Stimulated activated memory B cell treated with anti-CD40 and anti-IgM and Interleukin-4, amounts not matched to agents 10 μg/mL and 1 μg/mL and 100 μg/mL, for 72 hours (primary cell): ENCODE measurements around the gene ZNF678.
A peak's percentile ranks its signal among the peaks of the same experiment; 100 is the strongest.
"Not testable (repeated sequence)": the region's sequence is repeated elsewhere in the genome, so short reads cannot be mapped to it uniquely, and the experiment has no call there.

Source experiments
- ATAC-seq: fragments of 150-1000 bp; cut with Tn5 transposase; 2 replicates; pipeline ENCODE4 v1.10.0; 2021
- H3K27ac Mint-ChIP-seq: one replicate; pipeline ENCODE4 v1.8.0; 2022; ENCODE audit warnings: mild to moderate bottlenecking, mixed read lengths
- H3K27me3 Mint-ChIP-seq: one replicate; pipeline ENCODE4 v1.8.0; 2022; ENCODE audit warnings: mixed read lengths
- H3K36me3 Mint-ChIP-seq: one replicate; pipeline ENCODE4 v1.8.0; 2022; ENCODE audit warnings: mixed read lengths
- H3K4me1 Mint-ChIP-seq: one replicate; pipeline ENCODE4 v1.8.0; 2022; ENCODE audit warnings: mixed read lengths
- H3K4me3 Mint-ChIP-seq: one replicate; pipeline ENCODE4 v1.8.0; 2022; ENCODE audit warnings: mild to moderate bottlenecking, moderate library complexity, mixed read lengths
- H3K9me3 Mint-ChIP-seq: one replicate; pipeline ENCODE4 v1.8.0; 2022; ENCODE audit warnings: mixed read lengths

Gene ZNF678

DNA sequence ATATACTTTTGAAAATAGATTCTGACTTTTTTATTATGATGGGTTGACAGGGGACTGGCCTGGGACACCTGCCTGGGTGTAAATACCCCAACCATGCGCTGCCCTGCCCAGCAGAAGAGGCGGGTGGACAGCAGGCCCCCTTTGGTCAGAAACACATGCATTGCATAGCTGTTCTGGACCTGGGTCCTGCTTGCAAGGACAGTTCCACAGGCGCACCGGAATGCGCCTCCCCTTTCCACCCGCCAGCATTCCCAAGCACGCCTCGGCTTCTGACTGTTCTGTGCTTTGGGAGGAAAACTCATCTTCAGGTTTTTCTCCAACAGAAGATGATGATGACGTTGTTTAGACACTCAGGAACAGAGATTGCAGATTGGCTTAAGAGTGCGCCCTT lies 428 bp upstream of the ZNF678 start:
- Mint-ChIP-seq H3K4me3 (peak overlapping the region; percentile 92), H3K9me3 (peaks cover 12% of the 10 kb centered on the region), H3K4me1 (peaks cover 49% of the 10 kb centered on the region), H3K27me3 (peaks cover 32% of the 10 kb centered on the region), H3K36me3 (peaks cover 19% of the 10 kb centered on the region), H3K27ac (peak overlapping the region; percentile 98)
- ATAC-seq = no peak

DNA sequence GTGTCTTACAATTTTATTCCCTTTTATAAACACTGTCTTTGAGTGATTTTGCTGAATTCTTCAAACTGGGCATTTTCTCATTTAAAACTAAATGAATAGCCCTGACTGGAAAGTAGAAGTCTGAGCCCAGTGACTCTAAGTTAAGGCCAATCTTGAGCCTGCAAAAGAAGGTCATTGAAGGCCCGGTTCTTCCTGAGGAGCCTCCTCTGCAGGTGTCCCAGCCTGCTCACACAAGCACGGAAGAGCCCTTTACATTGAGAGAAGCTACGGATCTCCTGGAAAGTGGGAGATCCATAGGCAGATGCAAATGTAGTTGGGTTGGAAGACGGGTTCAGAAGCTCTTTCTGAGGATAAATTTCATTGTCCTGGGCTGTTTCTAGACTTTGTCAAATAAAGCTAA lies 3.9 kb downstream of the ZNF678 start:
- H3K4me3 Mint-ChIP-seq = no peak overlapping the region
- no peak for ATAC-seq
- peaks cover 20% of the 10 kb centered on the region for H3K36me3 Mint-ChIP-seq
- H3K4me1 Mint-ChIP-seq = peaks cover 53% of the 10 kb centered on the region
- H3K9me3 Mint-ChIP-seq = peaks cover under 1% of the 10 kb centered on the region
- H3K27ac Mint-ChIP-seq = no peak overlapping the region
- H3K27me3 Mint-ChIP-seq = peaks cover 3% of the 10 kb centered on the region

DNA sequence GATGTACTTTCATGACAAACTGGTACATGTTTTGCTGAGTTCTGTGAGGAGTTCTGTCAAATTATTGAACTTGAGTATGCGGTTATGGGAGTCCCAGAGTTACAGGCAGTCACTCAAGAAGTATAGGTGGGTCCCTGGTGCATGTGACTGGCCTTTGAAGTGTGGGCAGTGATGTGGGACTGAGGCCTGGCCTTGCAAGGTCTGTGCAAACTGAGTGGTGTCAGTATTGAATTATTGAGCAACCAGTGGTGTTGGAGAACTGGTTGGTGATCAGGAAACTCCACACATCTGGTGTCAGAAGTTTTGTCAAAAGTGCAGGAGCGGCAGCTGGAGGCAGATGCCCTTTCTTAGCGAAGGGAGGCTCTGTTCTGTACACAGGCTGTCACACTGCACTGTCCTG lies 5.2 kb downstream of the ZNF678 start:
- H3K4me1 Mint-ChIP-seq = peaks cover 54% of the 10 kb centered on the region
- H3K27ac Mint-ChIP-seq = no peak overlapping the region
- H3K27me3 Mint-ChIP-seq = no peaks in the 10 kb centered on the region
- ATAC-seq = no peak
- H3K4me3 Mint-ChIP-seq = no peak overlapping the region
- H3K9me3 Mint-ChIP-seq = no peaks in the 10 kb centered on the region
- peaks cover 25% of the 10 kb centered on the region for H3K36me3 Mint-ChIP-seq

DNA sequence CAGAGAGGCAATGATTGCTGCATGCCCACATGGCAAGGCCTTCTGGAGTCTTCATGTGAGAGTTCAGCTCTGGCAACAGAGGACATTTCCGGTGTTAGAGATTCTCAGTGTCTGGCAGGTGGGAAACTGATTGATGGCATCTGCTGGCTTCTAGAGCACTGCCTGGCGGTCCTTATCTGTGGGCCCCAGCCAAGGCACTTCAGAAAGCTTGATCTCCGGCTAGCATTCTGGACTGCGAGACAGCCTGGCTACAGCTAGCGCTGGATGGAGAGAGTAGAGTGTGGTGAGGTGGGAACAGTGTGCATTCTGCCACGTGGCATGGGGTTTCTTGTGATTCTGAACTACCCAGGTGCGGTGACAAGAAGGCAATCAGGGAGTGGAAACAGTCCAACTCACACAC lies 9.4 kb downstream of the ZNF678 start:
- no peaks in the 10 kb centered on the region for H3K27me3 Mint-ChIP-seq
- peaks cover 23% of the 10 kb centered on the region for H3K9me3 Mint-ChIP-seq
- H3K27ac Mint-ChIP-seq = no peak overlapping the region
- H3K36me3 Mint-ChIP-seq = peaks cover 48% of the 10 kb centered on the region
- ATAC-seq = no peak
- H3K4me1 Mint-ChIP-seq = peaks cover 42% of the 10 kb centered on the region
- no peak overlapping the region for H3K4me3 Mint-ChIP-seq

DNA sequence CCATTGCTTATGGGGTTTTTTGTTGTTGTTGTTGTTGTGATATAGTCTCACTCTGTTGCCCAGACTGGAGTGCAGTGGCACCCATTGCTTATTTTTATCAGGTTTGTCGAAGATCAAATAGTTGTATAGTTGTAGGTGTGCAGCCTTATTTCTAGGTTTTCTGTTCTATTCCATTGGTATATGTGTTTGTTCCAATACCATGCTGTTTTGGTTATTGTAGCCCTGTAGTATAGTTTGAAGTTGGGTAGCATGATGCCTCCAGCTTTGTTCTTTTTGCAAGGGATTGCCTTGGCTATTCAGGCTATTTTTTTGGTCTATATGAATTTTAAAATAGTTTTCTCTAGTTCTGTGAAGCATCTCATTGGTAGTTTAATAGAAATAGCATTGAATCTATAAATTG lies 11.6 kb downstream of the ZNF678 start:
- no peak overlapping the region for H3K4me3 Mint-ChIP-seq
- peaks cover 29% of the 10 kb centered on the region for H3K9me3 Mint-ChIP-seq
- no peak for ATAC-seq
- H3K27ac Mint-ChIP-seq = no peak overlapping the region
- H3K4me1 Mint-ChIP-seq = peaks cover 44% of the 10 kb centered on the region
- peaks cover 60% of the 10 kb centered on the region for H3K36me3 Mint-ChIP-seq
- no peaks in the 10 kb centered on the region for H3K27me3 Mint-ChIP-seq

DNA sequence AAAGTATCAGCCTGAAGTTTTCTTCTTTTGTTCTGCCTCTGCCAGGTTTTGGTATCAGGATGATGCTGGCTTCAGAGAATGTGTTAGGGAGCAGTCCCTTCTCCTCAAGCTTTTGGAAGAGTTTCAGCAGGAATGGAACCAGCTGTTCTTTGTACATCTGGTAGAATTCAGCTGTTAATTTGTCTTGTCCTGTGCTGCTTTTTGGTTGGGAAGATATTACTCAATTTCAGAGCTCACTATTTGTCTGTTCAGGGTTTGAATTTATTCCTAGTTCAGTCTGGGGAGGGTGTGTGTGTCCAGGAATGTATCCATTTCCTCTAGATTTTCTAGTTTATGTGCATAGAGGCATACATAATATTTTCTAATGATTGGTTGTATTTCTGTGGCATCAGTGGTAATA lies 12.8 kb downstream of the ZNF678 start:
- Mint-ChIP-seq H3K27me3 (no peaks in the 10 kb centered on the region), H3K27ac (no peak overlapping the region), H3K36me3 (peaks cover 64% of the 10 kb centered on the region), H3K4me3 (no peak overlapping the region), H3K4me1 (peaks cover 43% of the 10 kb centered on the region), H3K9me3 (peaks cover 29% of the 10 kb centered on the region)
- ATAC-seq = no peak

DNA sequence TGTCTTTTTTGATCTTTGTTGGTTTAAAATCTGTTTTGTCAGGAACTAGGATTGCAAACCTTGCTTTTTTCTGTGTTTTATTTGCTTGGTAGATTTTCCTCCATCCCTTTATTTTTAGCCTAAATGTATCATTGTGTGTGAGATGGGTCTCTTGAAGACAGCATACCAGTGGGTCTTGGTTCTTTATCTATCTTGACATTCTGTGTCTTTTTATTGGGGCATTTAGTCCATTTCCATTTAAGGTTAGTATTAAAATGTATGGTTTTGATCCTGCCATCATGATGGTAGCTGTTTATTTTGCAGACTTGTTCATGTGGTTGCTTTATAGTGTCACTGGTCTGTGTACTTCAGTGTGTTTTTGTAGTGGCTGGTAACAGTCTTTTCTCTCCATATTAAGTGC lies 14.1 kb downstream of the ZNF678 start:
- no peak overlapping the region for H3K4me3 Mint-ChIP-seq
- peaks cover 68% of the 10 kb centered on the region for H3K36me3 Mint-ChIP-seq
- H3K4me1 Mint-ChIP-seq = peaks cover 38% of the 10 kb centered on the region
- H3K27me3 Mint-ChIP-seq = no peaks in the 10 kb centered on the region
- H3K9me3 Mint-ChIP-seq = peaks cover 29% of the 10 kb centered on the region
- no peak overlapping the region for H3K27ac Mint-ChIP-seq
- ATAC-seq = no peak

DNA sequence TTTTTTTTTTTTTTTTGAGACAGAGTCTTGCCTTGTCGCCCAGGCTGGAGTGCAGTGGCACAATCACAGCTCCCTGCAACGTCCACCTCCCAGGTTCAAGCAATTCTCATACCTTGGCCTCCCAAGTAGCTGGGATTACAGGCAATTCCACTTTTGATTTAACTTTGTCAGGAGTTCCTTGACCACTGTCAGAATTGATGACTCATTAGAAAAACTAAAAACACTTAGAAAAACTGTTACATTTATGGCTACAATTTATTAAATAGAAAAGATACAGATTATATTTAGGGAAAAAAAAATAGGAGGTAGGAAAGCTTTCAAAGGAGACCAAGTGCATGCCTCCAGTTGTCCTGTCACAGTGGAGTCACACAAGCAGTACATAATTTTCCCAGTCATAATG lies 20.0 kb downstream of the ZNF678 start:
- Mint-ChIP-seq H3K4me1 (peaks cover 17% of the 10 kb centered on the region), H3K27ac (no peak overlapping the region), H3K9me3 (peaks cover 17% of the 10 kb centered on the region), H3K4me3 (no peak overlapping the region), H3K27me3 (no peaks in the 10 kb centered on the region), H3K36me3 (peaks cover 71% of the 10 kb centered on the region)
- no peak for ATAC-seq

DNA sequence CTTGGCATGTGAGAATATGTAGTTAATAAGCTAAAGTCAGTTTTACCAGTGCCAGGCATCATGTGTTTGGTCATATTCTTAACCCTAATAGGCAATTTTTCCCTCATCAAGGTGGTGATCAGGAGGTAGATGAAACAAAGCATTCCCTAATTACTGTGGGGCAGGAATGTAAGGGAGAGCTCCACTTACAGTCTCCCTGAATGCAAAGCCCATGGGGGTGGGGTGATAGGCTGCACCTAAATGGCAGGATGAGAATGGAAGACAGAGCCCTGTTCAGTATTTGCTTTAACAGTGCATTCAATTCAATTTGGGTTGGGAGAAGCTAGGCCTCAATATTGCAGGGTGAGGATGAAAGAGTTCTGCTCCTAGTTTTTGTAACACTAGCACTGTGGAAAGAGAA lies 23.4 kb downstream of the ZNF678 start:
- no peaks in the 10 kb centered on the region for H3K4me1 Mint-ChIP-seq
- H3K27me3 Mint-ChIP-seq = no peaks in the 10 kb centered on the region
- no peak overlapping the region for H3K27ac Mint-ChIP-seq
- H3K9me3 Mint-ChIP-seq = peaks cover 20% of the 10 kb centered on the region
- peaks cover 88% of the 10 kb centered on the region for H3K36me3 Mint-ChIP-seq
- no peak for ATAC-seq
- H3K4me3 Mint-ChIP-seq = no peak overlapping the region

DNA sequence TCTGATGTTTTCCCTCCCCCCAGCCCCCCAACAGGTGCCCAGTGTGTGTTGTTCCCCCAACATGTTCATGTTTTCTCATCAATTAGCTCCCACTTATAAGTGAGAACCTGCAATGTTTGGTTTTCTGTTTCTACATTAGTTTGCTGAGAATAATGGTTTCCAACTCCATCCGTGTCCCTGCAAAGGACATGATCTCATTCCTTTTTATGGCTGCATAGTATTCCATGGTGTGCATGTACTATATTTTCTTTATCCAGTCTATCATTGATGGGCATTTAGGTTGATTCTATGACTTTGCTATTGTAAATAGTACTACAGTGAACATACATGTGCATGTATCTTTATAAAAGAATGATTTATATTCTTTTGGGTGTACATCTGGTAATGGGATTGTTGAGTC lies 24.6 kb downstream of the ZNF678 start:
- ATAC-seq = no peak
- peaks cover 91% of the 10 kb centered on the region for H3K36me3 Mint-ChIP-seq
- H3K27ac Mint-ChIP-seq = no peak overlapping the region
- no peak overlapping the region for H3K4me3 Mint-ChIP-seq
- H3K4me1 Mint-ChIP-seq = no peaks in the 10 kb centered on the region
- H3K9me3 Mint-ChIP-seq = peaks cover 20% of the 10 kb centered on the region
- no peaks in the 10 kb centered on the region for H3K27me3 Mint-ChIP-seq

DNA sequence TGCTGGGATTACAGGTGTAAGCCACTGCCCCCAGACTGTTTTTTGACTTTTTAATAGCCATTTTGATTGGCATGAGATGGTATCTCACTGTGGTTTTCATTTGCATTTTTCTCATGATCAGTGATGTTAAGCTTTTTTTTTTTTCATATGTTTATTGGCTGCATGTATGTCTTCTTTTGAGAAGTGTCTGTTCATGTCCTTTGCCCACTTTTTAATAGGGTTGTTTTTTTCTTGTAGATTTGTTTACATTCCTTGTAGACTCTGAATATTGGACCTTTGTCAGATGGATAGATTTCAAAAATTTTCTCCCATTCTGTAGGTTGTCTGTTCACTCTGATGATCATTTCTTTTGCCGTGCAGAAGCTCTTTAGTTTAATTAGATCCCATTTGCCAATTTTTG lies 25.4 kb downstream of the ZNF678 start:
- not testable (repeated sequence) for H3K27me3 Mint-ChIP-seq
- peaks cover 91% of the 10 kb centered on the region for H3K36me3 Mint-ChIP-seq

DNA sequence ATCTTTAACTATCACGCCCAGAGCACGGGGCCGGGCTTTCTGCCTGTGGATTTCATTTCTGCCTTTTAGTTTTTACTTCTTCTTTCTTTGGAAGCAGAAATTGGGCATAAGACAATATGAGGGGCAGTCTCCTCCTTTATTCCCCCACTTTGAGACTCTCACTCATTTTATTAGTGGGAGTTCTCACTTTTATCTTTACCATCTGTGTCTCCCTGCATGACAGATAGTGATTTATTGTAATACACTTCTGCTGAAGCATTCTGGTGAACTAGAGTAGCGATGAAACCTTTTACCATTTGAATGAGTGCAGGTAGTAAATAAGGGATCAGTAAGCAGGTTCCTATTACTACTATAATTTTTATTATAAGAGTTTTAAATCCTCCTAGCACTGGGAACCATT lies 26.4 kb downstream of the ZNF678 start:
- H3K4me1 Mint-ChIP-seq, ATAC-seq, H3K4me3 Mint-ChIP-seq, H3K27me3 Mint-ChIP-seq, H3K27ac Mint-ChIP-seq: not testable (repeated sequence)
- Mint-ChIP-seq H3K9me3 (peaks cover 16% of the 10 kb centered on the region), H3K36me3 (peaks cover 92% of the 10 kb centered on the region)

More for the DNA sequence above, 25.4 kb downstream of the ZNF678 start:
- H3K4me3 Mint-ChIP-seq, ATAC-seq, H3K4me1 Mint-ChIP-seq, H3K27ac Mint-ChIP-seq: not testable (repeated sequence)
- H3K9me3 Mint-ChIP-seq = peaks cover 20% of the 10 kb centered on the region

DNA sequence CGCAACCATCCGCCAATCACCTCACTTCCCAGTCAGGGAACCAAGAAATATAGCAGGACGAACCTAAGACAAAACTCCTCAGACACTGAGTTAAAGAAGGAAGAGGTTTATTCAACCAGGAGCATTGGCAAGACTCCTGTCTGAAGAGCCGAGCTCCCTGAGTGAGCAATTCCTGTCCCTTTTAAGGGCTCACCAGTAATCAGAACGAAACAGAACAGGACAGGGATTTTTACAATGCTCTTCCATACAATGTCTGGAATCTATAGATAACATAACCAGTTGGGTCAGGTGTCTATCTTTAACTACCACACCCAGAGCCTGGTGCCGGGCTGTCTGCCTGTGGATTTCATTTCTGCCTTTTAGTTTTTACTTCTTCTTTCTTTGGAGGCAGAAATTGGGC lies 32.9 kb downstream of the ZNF678 start:
- H3K4me3 Mint-ChIP-seq, H3K4me1 Mint-ChIP-seq, ATAC-seq, H3K27me3 Mint-ChIP-seq, H3K27ac Mint-ChIP-seq: not testable (repeated sequence)
- Mint-ChIP-seq H3K36me3 (peaks cover 74% of the 10 kb centered on the region), H3K9me3 (peaks cover 26% of the 10 kb centered on the region)

DNA sequence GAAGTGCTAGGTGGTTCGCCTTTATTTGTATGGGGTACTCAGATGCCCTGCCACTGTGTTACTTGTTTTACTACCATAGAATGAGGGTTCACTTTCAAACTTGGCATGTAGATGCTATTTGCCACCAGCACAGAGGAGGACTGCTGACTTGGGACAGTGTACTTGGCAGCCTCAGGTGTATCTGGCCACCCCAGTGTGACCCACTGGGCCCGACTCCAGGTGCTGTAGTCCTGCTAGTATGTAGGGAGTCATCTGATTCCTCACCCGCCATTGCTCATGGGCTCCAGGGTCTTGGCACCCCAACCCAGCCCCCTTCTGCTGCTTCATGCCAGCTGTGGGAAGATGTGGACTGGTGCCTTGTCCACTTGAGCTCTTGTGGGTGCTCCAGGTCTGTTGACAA lies 40.0 kb downstream of the ZNF678 start:
- Mint-ChIP-seq H3K36me3 (peaks cover 52% of the 10 kb centered on the region), H3K4me3 (no peak overlapping the region), H3K4me1 (peaks cover 5% of the 10 kb centered on the region), H3K27ac (no peak overlapping the region), H3K27me3 (no peaks in the 10 kb centered on the region), H3K9me3 (peaks cover 20% of the 10 kb centered on the region)
- ATAC-seq = no peak

DNA sequence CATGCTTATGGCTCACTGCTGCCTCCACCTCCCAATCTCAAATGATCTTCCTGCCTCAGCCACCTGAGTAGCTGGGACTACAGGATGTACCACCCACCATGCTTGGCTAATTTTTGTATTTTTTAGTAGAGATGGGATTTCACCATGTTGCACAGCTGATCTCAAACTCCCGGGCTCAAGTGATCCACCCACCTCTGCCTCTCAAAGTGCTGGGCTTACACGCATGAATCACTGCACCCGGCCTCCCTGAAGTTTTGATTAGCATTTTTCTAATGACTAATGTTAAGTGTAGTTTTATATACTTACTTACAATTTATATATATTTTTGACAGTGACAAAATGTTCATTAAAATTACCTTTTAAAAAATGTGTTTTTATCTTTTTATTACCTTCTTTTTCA lies 41.1 kb downstream of the ZNF678 start:
- Mint-ChIP-seq H3K27ac (no peak overlapping the region), H3K9me3 (peaks cover 17% of the 10 kb centered on the region), H3K27me3 (no peaks in the 10 kb centered on the region), H3K36me3 (peaks cover 48% of the 10 kb centered on the region), H3K4me1 (peaks cover 5% of the 10 kb centered on the region), H3K4me3 (no peak overlapping the region)
- ATAC-seq = no peak

DNA sequence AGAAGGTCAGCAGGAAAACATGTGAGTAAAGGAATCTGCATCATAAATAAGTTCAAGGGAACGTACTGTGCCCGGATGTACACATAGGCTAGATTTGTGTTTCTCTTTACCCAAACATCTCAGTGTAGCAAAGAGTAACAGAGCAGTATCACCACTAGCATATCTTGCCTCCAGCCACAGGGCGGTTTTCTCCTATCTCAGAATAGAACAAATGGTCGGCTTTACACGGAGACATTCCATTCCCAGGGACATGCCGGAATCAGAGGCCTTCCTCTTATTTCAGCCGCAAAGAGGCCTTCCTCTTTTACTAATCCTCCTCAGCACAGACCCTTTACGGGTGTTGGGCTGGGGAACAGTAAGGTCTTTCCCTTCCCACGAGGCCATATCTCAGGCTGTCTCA lies 42.9 kb downstream of the ZNF678 start:
- not testable (repeated sequence) for ATAC-seq, H3K4me1 Mint-ChIP-seq, H3K27ac Mint-ChIP-seq, H3K4me3 Mint-ChIP-seq, H3K27me3 Mint-ChIP-seq
- peaks cover 15% of the 10 kb centered on the region for H3K9me3 Mint-ChIP-seq
- H3K36me3 Mint-ChIP-seq = peaks cover 48% of the 10 kb centered on the region

DNA sequence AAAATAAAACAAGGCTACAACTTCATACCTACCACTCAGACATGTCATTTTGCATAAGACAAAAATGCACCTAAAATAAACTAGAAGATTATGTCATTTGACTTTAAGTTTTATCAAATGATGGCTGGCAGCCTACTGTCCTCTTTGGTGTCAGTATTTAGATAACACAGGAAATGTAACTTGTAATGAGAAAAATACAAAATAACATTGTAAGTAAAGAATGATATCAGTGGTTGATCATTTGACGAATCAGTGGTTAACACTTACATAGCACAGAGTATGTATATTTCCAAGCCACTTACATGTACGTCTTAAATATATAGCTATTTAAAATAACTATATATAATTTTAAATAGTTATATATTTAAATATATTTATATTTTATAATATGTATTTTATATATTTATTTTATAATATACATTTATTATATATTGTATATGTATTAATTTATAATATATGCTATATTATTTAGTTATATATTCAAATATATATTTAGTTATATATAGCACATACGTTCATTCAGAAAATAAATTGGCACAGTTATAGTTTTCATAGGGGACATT lies 44.1 kb downstream of the ZNF678 start:
- Mint-ChIP-seq H3K27me3 (no peaks in the 10 kb centered on the region), H3K4me1 (no peaks in the 10 kb centered on the region), H3K4me3 (no peak overlapping the region), H3K36me3 (peaks cover 59% of the 10 kb centered on the region), H3K27ac (no peak overlapping the region), H3K9me3 (peaks cover 18% of the 10 kb centered on the region)
- ATAC-seq = no peak
